ENCODE results near the gene LRRN4CL. TPM values are rescaled to one million over a fixed set of nuclear protein-coding genes. Genes with fewer than 3 reads are reported as not detected.

The LRRN4CL gene
- total RNA-seq, 4 donors from 2014 or later = 17.3 to 42.2 (median 32.3) TPM

DNA sequence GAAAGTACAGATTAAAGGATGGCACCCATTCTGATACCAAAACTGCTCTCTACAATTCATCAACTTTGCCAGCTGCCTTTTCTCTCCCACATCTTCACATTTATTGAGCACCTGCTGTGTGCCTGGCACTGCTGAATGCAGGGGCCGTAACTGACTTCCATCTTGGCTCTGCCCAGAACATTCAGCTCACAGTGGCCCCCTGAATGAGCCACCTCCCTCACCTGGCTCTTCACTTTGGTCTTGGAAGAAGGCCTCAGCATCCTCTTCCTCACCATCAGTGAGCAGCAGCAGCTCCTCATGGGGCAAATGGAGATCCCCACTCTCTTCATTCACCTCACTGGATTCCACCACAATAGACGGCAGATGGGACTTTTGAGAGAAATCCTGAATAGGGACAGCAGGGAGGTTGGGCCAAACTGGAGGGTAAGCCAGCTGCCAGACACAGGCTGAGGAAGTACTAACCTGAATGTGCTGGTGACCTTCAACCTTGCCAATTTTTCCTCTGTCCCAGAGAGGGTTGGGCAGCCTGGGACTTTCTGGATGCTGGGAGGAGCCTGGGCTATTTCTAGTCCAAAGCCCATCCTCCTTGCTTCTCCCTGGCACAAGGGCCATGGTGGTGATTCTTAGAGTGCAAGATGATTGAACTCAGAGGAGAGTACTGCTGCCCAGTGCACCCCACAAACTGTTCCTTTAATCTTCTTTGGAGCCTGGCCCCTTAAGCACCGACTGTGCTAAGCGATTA, 19.7 kb downstream of the LRRN4CL start:
- no peak for TF ChIP-seq CTCF (IDR thresholded peaks at IDR 0.05; ENCODE audit: low read depth)

GRCh38 chr11:62667460-62667859, 21.9 kb downstream of the LRRN4CL start:
- TF ChIP-seq CTCF (IDR thresholded peaks at IDR 0.05; ENCODE audit: low read depth) = no peak

DNA sequence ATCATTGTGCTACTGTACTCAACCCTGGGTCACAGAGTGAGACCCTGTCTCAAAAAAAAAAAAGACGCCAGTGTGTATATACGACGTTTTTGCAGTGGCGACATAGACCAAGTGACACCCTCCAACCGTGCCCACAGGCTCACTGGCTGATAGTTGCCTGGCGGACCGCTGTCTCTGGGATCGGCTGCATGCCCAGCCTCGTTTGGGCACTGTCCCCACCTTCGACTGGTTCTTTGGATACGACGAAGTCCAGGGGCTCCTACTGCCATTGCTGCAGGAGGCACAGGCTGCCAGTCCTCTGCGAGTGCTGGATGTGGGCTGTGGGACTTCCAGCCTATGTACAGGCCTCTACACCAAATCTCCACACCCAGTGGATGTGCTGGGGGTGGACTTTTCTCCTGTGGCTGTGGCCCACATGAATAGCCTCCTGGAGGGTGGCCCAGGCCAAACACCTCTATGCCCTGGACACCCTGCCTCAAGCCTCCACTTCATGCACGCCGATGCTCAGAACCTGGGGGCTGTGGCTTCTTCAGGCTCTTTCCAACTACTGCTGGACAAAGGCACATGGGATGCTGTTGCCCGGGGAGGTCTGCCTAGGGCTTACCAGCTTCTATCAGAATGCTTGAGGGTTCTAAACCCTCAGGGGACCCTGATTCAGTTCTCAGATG, 22.9 kb downstream of the LRRN4CL start:
- TF ChIP-seq CTCF (IDR thresholded peaks at IDR 0.05; ENCODE audit: low read depth) = no peak

DNA sequence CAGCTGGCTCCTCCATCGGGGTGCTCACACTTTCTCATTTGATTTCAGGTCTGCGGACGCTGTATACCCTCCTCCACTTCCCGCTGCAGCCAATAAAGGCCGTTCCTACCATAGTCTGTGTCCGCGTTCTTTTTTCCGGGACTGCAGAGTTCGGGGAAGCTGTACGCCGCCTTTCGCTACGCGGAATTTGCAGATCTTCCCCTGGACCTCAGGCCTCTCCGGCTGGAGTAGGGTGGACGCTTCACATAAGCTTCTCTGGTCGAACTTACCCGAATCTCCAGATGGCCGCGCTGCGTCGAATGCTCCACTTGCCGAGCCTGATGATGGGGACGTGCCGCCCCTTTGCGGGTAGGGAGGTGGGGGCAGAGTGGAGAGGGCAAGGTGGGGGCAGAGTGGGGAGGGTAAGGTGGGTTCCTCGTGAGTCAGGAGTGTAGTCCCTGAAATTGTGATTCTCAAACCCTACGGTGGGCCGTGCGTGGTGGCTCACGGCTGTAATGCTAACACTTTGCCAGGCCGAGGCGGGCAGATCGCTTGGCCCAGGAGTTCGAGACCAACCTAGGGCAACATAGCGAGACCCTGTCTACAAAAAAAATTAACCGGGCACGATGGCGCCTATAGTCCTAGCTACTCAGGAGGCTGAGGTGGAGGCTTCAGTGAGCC, 23.6 kb downstream of the LRRN4CL start:
- TF ChIP-seq CTCF (IDR thresholded peaks at IDR 0.05; ENCODE audit: low read depth) = no peak

DNA sequence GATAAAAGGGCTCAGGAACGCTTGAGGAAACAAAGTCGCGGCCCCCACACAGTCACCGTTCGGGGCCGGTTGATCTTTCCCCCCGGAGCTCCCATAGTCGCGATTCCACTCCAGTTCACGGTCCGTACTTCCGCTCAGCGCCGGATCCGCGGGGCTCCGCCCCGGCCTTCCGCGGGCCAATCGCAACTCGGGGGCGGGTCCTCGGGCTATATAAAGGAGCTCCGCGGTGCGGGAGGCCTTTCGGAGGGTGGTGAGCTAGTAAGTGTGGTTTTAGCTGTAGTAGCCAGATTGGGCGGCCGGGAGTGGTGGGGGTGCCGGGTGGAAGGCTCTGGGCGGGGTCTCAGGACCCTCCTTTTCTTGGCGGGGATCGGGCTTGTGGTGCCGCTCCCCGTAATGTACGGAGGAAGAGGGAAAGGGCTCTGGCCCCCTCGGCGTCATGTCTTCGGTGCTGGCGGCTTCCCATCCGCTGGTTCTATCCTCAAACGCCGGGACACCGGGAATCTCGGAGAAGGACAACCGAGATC, 24.2 kb downstream of the LRRN4CL start, which contains the start of the genes C11orf98 and CSKMT:
TSS of gene C11orf98 (minus strand) at position 136 of the 524 bp plus-strand sequence. CDS start at position 95, 41 bp downstream.
TSS of gene CSKMT (plus strand) at position 238 of the 524 bp plus-strand sequence. CDS start 568 bp downstream, outside the sequence.
- TF ChIP-seq CTCF (IDR thresholded peaks at IDR 0.05; ENCODE audit: low read depth) = no peak

GRCh38 chr11:62664405-62665074, 24.8 kb downstream of the LRRN4CL start:
- no peak for TF ChIP-seq CTCF (IDR thresholded peaks at IDR 0.05; ENCODE audit: low read depth)
